NT2/D1 (cell line): ENCODE data around the gene NDUFA3.

Experiments used
- YY1 ChIP-seq: IDR thresholded peaks from 2 replicates; pipeline ENCODE4 v1.6.1; 2011; ENCODE audit not compliant: insufficient read length, insufficient read depth
- ZNF274 ChIP-seq: IDR thresholded peaks from 2 replicates; pipeline ENCODE4 v1.6.1; 2011; ENCODE audit warnings: mild to moderate bottlenecking, low read depth, low read length

DNA sequence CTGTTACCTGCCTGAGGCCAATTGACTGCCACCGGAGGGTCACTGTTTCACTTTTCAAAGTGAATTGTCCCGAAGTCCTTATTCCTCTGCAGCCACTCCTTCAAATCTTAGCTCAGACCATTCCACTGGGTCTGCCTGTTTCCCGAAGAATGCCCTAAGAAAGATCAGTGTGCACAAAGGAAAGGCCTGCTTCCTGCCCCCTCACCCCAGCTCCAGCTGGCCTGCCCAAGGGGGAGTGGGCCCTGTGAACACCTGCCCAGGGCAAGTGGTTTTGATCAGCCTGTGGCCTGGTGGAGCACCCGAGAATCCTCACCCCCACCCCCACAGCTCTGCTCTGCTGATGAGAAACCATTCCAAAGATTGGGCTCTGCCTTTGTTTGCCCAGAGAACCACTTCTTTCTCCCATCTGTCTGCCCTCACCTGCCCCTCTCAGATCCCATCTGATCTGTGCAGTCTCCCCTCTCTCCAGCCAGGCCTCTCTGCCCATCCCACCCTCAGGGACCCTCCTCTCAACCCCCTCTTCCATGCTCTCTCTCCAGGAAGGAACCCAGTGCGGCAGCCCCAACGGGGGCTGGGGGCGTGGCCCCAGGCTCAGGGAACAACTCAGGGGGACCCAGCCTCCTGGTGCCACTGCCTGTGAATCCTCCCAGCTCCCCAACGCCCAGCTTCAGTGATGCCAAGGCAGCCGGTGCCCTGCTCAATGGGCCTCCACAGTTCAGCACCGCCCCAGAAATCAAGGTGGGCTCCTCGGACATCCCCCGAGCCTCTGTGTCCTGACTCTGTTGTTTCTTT lies 46.6 kb downstream of the NDUFA3 start:
- TF ChIP-seq ZNF274 = no peak
- no peak for TF ChIP-seq YY1
